ENCODE data around the gene HSD17B1. TPM values are rescaled to one million over a fixed set of nuclear protein-coding genes. Genes with fewer than 3 reads are reported as not detected.

HSD17B1 gene
- total and polyA plus RNA-seq, 2 of the 13 experiments (the other 11 are each of a cell fraction or from before 2014, with no cell fraction given): 0.54 to 0.93 TPM

DNA sequence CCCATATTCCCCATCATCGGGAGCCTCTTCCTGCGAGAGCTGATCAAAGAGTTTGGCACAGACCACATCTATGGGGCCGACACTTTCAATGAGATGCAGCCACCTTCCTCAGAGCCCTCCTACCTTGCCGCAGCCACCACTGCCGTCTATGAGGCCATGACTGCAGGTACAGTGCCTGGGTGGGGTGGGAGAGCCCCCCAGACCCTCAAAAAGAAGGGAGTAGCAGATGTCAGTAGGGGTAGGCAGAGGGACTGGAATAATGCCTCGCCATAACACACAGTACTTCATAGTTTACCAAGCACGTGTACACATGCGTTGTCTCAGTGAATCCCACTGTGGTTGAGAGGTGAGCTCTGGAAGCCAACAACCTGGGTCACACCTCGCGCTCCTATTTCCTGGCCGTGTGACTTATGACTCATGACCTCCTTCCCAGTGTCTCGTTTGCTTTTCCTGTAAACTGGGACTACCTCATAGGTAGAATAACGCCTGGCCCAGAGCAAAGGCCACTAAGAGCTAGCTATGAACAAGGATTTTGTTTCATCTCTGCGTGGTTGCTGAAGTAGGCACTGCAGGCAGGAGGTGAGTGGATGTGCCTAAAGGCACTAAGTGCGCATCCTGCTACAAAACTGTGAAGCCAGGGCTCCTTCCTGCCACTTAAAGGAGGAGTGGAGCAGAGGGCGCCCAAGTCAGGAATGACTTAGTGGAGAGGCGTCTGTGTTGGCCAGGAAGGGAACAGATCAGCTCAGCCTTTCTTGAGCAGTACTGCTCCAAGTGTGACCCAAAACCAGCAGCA is 11.5 kb upstream of the HSD17B1 start (continued):
- peak; percentile 72 for TF ChIP-seq CREM (IDR thresholded peaks at IDR 0.05)
- no peak for TF ChIP-seq CREM (CRISPR knock-in tag; IDR thresholded peaks at IDR 0.05)
- TF ChIP-seq, protein P1, sequence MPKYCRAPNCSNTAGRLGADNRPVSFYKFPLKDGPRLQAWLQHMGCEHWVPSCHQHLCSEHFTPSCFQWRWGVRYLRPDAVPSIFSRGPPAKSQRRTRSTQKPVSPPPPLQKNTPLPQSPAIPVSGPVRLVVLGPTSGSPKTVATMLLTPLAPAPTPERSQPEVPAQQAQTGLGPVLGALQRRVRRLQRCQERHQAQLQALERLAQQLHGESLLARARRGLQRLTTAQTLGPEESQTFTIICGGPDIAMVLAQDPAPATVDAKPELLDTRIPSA (CRISPR knock-in tag; IDR thresholded peaks at IDR 0.05; ENCODE audit: borderline replicate concordance): no peak
- TF ChIP-seq ESRRA (CRISPR knock-in tag; IDR thresholded peaks at IDR 0.05; ENCODE audit: low read depth): peak; percentile 37; the same call in 1 of the 2 replicates
- TF ChIP-seq FOXA1 (IDR thresholded peaks at IDR 0.05): no peak
- peak; percentile 67 for TF ChIP-seq FOXA1 (CRISPR knock-in tag; IDR thresholded peaks at IDR 0.05)
- TF ChIP-seq PAWR (CRISPR knock-in tag; IDR thresholded peaks at IDR 0.05; ENCODE audit: borderline replicate concordance): 0 out of 2 replicates have a peak, but pooled peaks have one; percentile 73
- no peak for TF ChIP-seq NCOA1 (CRISPR knock-in tag; IDR thresholded peaks at IDR 0.05)
- peak; percentile 84; the same call in 1 of the 3 replicates for TF ChIP-seq MXI1 (IDR thresholded peaks at IDR 0.05; ENCODE audit: borderline replicate concordance, low read depth, low read length)
- no peak for TF ChIP-seq EEA1 (CRISPR knock-in tag; IDR thresholded peaks at IDR 0.05; ENCODE audit: borderline replicate concordance)
- TF ChIP-seq ZNF598 (CRISPR knock-in tag; IDR thresholded peaks at IDR 0.05; ENCODE audit: borderline replicate concordance): no peak
- peak; percentile 81; the same call in 1 of the 2 replicates for TF ChIP-seq MEIS2 (CRISPR knock-in tag; IDR thresholded peaks at IDR 0.05)
- 0 out of 2 replicates have a peak, but pooled peaks have one; percentile 26 for TF ChIP-seq BCL6 (CRISPR knock-in tag; IDR thresholded peaks at IDR 0.05)
- no peak for TF ChIP-seq FLYWCH1 (CRISPR knock-in tag; IDR thresholded peaks at IDR 0.05)
- TF ChIP-seq ZNF33A (CRISPR knock-in tag; IDR thresholded peaks at IDR 0.05; ENCODE audit: borderline replicate concordance): 0 out of 2 replicates have a peak, but pooled peaks have one; percentile 1
- TF ChIP-seq ZNF331 (CRISPR knock-in tag; IDR thresholded peaks at IDR 0.05): peak; percentile 74; the same call in 1 of the 2 replicates
- peak; percentile 36; the same call in 1 of the 2 replicates for TF ChIP-seq TARDBP (CRISPR knock-in tag; IDR thresholded peaks at IDR 0.05)
- no peak for TF ChIP-seq ZNF282 (IDR thresholded peaks at IDR 0.05; ENCODE audit: partially characterized antibody)
- TF ChIP-seq, protein P2, sequence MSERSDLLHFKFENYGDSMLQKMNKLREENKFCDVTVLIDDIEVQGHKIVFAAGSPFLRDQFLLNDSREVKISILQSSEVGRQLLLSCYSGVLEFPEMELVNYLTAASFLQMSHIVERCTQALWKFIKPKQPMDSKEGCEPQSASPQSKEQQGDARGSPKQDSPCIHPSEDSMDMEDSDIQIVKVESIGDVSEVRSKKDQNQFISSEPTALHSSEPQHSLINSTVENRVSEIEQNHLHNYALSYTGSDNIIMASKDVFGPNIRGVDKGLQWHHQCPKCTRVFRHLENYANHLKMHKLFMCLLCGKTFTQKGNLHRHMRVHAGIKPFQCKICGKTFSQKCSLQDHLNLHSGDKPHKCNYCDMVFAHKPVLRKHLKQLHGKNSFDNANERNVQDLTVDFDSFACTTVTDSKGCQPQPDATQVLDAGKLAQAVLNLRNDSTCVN (CRISPR knock-in tag; IDR thresholded peaks at IDR 0.05; ENCODE audit: borderline replicate concordance): peak; percentile 66; the same call in 1 of the 2 replicates
- peak; percentile 80 for TF ChIP-seq NR2F6 (IDR thresholded peaks at IDR 0.05)
- TF ChIP-seq NR2F6 (CRISPR knock-in tag; IDR thresholded peaks at IDR 0.05): peak; percentile 90
- no peak for TF ChIP-seq ZC3H4 (CRISPR knock-in tag; IDR thresholded peaks at IDR 0.05; ENCODE audit: borderline replicate concordance)
- peak; percentile 81 for TF ChIP-seq RCOR2 (CRISPR knock-in tag; IDR thresholded peaks at IDR 0.05)
- TF ChIP-seq NCOA2 (CRISPR knock-in tag; IDR thresholded peaks at IDR 0.05): peak; percentile 73
- TF ChIP-seq ZSCAN30 (CRISPR knock-in tag; IDR thresholded peaks at IDR 0.05): no peak
- no peak for TF ChIP-seq ZNF678 (CRISPR knock-in tag; IDR thresholded peaks at IDR 0.05)
- TF ChIP-seq ZNF124 (CRISPR knock-in tag; IDR thresholded peaks at IDR 0.05): peak; percentile 66; the same call in 1 of the 2 replicates
- TF ChIP-seq, protein P3, sequence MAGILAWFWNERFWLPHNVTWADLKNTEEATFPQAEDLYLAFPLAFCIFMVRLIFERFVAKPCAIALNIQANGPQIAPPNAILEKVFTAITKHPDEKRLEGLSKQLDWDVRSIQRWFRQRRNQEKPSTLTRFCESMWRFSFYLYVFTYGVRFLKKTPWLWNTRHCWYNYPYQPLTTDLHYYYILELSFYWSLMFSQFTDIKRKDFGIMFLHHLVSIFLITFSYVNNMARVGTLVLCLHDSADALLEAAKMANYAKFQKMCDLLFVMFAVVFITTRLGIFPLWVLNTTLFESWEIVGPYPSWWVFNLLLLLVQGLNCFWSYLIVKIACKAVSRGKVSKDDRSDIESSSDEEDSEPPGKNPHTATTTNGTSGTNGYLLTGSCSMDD (CRISPR knock-in tag; IDR thresholded peaks at IDR 0.05): peak; percentile 75; the same call in 1 of the 2 replicates
- TF ChIP-seq GATA4 (IDR thresholded peaks at IDR 0.05; ENCODE audit: borderline replicate concordance, low read depth): peak; percentile 28; the same call in 1 of the 2 replicates
- peak; percentile 14 for TF ChIP-seq MED8 (CRISPR knock-in tag; IDR thresholded peaks at IDR 0.05; ENCODE audit: insufficient replicate concordance)
- peak; percentile 85 for TF ChIP-seq ZNF317 (CRISPR knock-in tag; IDR thresholded peaks at IDR 0.05)
- TF ChIP-seq NFKBIZ (CRISPR knock-in tag; IDR thresholded peaks at IDR 0.05): no peak
